DMS53 treated with DMSO at 0.1 percent for 48 hours (cell line): ENCODE data around the gene FCHSD1.
A peak's percentile ranks its signal among the peaks of the same experiment; 100 is the strongest.

Source experiments
- DNase-seq: peaks from one replicate; lab custom pipeline; 2025; ENCODE audit not compliant: unreplicated experiment; lab: John Stamatoyannopoulos, UW

FCHSD1 gene

DNA sequence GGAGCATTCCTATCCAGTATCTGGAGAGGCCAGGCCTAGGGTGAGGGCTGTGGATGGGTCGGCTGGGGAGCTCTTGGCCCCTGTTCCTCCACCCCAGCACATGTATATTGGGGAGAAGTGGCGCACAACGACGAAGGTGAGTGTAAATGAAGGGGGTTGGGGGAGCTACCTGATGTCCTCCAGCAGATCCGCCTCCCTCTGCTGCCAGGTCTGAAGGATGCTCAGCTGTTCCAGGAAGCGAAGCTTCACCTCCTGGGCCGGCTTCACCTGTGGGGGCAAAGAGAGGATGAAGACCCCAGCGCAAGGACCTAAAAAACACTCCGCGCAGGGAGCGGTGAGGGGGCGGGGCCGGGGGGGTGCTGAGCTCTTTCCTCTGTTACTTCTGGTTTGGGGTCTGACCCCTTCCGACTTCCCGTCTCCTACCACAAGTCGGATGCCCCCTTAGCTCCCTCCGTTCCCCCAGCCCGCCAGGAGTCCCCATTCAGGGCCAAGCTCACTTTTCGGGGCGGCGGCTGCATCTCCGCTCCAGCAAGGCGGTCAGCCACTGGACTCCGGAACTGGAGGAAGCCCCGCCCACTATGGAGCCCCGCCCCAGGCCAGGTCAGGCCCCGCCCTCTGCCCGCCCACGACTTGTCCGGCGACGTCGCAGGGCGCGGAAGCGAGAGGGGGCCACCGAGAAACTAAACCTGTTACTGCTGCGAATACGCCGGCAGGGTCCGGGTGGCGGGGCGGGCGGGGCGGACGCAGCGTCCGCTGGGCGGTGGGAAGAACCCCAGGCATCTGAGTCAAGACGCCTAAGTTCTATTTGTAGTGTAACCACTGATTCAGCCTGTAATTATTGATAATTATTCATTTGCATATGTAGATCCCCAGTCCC, at the start of gene FCHSD1:
FCHSD1 (minus strand) TSS at position 568 of the 877 bp plus-strand sequence; CDS start at position 518, 50 bp downstream.
- DNase-seq, result peak; percentile 62

- no peak for DNase-seq
Observed at GRCh38 chr5:141697586-141697985, 46.4 kb upstream of the FCHSD1 start.

- DNase-seq, result no peak
Observed at GRCh38 chr5:141696431-141696830, 45.2 kb upstream of the FCHSD1 start.

DNA sequence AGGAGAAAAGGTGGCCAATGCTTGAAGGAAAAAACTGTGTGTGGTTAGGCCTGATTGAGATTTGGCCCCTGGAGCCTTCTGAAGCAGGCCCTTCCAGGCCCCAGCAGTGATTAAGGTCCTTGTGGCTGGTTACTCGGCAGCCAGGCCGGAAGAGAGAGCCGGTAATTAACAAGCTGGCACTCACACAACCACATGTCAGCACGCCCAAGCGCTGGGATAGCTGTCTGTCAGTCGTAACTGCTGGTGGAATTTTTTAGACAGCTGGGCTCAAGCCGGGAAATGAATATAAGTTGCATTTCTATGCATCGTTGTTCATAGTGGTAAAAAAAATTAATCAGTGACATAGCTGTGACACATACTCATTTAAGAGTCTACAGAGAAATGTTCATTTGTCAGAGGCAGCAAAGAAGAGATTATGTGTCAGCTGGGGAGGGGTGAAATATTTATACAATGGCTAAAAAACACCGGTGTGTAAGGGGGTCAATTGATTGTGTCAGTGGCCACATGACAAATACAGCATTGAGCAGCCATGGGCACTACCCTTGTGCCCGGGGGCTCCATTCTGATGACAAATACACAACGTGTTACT, 44.5 kb upstream of the FCHSD1 start:
- DNase-seq, result no peak

- DNase-seq, result no peak
Observed at GRCh38 chr5:141694479-141694878, 43.3 kb upstream of the FCHSD1 start.

DNA sequence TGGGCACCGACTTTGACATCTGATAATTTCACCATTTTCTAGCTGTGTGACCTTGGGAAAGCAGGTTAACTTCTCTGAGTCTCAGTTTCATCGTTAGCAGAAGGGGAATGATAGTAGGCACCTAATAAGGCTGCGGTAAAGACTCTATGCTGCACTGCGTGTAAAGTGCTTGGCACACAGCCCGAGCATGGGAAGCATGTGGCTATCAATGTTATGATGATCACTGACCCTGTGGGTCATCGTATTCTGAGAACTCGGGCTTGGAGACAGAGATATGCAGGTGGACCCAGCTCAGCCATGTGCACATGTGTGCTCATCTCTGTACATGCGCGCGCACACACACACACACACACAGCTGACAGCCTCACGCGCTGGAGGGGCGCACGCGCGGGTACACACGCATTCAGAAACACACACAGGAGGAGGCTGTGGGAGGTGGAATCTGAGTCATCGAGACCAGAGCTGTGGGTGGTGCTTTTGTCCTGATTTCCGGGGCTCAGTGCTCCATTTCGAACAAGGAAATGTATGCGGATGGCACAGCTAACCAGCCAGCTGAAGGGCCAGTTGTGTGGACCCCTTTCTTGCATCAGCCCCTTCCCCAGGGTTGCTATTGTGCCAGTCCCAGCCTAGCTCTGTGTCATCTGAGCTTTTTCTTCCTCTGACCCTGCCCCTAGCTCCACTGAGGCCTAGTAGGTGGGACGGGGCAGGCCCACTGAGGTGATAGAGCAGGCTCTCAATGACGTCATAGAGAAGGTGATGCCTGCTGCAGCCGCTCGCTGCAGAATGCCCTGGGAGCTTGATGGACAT, 41.9 kb upstream of the FCHSD1 start:
- DNase-seq, result peak; percentile 89

GRCh38 chr5:141692533-141692888, 41.3 kb upstream of the FCHSD1 start:
- DNase-seq, result no peak

DNA sequence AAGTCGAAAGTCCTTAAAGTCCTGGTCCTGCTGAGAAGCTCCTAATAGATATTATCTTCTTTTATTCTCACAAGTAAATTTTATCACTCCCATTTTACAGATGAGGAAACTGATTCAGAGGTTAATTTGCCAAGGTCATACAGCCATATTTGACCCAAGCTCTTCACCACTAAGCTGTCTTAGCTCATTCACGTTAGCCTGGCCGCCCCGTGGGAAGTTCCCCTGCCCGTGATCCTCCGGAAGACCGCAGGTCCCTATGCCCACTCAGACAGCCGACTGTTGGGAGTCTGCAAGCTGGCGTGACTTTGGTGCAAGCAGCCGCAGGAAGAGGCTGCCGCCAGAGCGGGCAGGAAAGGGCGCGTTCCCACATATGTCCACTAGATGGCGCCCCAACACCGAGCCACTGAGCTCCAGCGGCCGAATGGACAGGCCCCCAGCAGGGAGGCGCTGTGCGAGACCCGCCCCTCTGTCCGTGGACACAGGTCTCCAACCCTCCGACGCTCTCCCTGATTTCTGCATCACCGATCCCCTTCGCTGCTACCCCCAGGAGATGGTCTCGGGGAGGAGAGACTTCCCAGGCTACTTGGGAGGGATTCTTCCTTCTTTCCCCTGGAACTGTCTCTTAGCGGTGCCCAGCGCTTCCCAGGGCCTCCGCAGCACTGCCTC, 40.8 kb upstream of the FCHSD1 start:
- DNase-seq, result peak; percentile 80

DNA sequence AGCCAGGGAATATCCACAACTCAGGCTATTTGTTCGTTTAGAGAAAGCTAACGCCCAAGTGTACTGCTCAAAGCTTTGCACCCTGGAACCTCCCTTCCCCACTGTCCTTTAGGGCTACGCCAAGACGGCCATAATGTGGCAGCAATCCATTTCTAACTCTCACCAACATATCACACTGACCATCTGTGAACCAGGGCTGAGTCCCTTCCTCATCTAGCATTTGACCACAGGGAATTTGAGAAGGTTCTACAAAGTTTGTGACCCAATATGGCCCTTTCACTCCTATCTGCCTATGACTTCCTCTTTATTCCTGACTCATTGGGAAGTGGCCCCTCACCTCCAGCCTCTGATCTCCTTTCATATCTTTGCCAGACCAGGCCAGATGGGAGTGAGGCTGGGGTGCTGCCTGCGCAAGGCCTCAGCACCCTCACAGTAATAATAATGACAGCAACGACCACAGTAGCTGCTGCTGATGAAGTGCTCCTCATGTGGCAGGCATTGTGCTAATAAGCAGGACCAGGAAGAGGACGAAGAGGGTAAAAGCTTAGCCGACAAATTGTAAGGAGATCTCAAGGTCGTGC, 40.2 kb upstream of the FCHSD1 start:
- no peak for DNase-seq

DNA sequence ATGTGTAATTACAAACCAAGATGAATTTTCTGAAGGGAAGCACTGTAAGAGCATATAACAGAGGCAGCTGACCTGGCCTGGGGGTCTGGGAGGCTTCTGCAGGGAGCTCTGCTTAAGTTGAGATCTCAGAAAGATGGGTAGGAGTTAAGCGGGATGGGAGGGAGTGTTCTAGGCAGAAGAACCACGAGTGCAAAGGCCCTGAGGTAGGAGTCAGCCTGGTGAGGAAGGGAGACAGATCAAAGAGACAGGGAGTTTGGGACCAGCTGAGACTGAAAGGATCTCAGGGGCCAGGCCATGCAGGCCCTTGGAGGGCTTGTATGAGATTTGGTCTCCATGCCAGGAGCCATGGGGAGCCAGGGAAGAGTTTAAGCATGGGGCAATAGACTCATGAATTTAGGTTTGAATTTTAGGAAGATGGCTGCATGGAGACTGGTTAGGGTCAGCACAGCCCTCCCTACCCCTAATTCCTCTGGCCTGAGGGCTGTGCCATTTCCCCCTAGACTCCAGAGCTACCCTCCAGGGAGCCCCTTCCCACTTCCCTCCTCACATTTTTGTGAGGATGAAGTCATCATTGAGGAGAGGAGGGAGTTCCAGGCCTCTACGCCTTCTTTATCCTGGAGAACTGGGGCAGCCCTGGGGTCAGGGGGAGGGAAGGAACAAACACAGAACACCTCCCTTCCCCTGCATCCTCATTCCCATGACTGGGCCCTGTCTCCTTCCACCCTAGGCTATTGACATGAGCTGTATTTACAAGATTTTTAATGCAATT, 35.6 kb upstream of the FCHSD1 start:
- no peak for DNase-seq

- DNase-seq, result no peak
Observed at GRCh38 chr5:141685591-141685990, 34.4 kb upstream of the FCHSD1 start.

DNA sequence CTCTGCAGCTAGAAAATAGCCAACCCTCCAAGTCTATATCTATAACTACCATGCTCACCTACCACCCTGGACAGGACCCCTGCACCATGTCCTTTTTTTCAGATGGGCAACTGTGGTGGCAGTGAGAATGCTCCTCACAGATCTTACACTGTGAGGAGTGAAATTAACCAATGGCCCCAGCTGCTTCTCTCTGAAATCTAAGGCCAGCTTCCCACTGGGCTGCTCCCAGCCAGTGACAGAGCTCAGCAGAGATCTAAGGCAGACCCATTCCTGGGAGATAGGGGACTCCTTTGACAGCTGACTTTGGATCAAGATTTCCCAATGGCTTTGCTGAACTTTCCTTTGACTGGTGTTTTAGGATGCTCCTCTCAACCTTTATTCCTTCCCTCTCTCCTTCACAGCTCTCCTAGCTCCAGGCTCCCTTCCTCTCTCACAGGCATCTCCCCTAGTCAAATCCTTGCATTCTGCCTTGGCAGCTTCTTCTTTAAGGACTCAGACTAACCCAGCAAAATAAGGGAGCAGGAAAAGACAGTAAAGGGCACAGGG, 32.5 kb upstream of the FCHSD1 start:
- no peak for DNase-seq

GRCh38 chr5:141681695-141682641, 30.8 kb upstream of the FCHSD1 start, which contains the start of gene ARAP3:
Gene ARAP3 (minus strand): TSS chr5:141682230. CDS start chr5:141680486, 1,744 bp downstream.
- DNase-seq, result peak; percentile 35

- DNase-seq, result no peak
Observed at GRCh38 chr5:141681295-141681694, 30.1 kb upstream of the FCHSD1 start.

GRCh38 chr5:141680751-141681201, 29.6 kb upstream of the FCHSD1 start:
- DNase-seq, result peak; percentile 66

GRCh38 chr5:141680178-141680577, 29.0 kb upstream of the FCHSD1 start:
- DNase-seq, result no peak

DNA sequence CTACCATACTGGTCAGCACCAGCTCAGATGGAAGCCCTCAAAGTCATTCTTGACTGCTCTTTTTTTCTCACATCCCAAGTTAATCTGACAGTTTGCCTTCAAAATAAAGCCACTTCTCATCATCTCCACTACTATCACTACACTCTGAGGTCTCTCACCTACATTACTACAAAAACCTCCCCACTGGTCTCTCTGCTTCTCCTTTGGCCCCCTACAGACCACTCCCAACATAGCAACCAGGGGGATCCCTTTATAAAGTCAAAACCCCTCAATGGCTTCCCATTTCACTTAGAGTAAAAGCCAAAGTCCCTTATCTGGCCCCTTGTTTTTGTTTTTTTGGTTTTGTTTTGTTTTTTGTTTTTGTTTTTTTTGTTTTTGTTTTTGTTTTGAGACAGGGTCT, 26.2 kb upstream of the FCHSD1 start:
- no peak for DNase-seq

GRCh38 chr5:141675672-141676071, 24.5 kb upstream of the FCHSD1 start:
- DNase-seq, result no peak
